ENCODE data around the gene NCKAP5.
"Not testable (repeated sequence)": the region's sequence is repeated elsewhere in the genome, so short reads cannot be mapped to it uniquely, and the experiment has no call there.

The NCKAP5 gene

DNA sequence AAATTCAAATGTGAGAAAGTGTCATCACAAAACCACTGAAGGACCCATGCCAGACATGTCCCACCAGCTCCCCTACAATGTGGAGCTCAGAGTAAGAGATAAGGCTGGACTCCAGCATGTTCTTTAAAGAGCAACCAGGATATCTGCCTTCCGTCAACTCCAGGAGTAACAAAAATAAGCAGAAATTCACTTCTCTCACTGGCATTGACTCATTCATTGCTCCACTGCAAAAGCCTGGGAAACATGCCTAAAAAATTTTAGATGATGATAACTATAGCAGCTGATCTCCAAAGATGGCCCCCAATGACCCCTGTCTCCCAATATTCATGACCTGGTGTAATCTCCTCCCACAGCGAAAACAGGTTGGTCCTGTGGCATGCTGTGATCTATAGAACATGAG lies 314.5 kb downstream of the NCKAP5 start:
- no peak for DNase-seq

- DNase-seq, result no peak
Observed at GRCh38 chr2:133252780-133253355, 315.4 kb downstream of the NCKAP5 start.

DNA sequence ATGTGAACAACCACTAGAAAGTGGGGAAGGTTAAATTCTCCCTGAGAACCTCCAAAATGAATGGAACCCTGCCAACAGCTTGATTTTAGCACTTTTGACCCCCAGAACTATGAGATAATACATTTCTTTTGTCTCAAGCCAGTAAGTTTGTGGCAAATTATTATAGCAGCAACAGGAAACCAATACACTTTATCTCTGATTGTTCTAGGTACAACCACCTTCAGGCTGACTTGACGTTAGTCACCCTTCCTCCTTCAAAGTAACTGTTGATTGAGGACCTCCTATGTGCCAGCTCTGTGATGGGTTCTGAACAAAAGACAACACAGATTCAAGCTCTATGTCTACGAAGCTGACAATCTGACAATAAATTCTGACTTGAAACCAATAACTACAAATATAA lies 318.9 kb downstream of the NCKAP5 start:
- no peak for DNase-seq

DNA sequence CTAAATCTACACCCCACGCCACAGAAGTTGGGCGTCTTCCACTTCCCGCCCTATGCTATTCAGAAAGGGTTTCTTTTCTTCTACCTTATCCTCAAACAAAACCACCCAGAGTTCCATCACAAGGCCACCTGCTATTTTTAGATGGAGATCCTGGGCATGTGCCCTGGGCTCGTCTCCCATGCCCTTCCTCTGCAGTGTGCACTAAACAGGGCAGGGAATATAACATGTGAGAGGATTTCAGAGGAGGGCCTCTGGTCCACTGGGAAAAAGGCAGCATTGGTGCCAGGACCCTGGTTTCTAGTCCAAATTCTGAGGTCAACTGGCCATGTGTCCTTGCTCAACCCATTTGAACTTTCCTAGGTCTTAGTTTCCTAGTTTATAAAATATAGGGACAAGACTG lies 320.0 kb downstream of the NCKAP5 start:
- no peak for DNase-seq

GRCh38 chr2:133247631-133248030 lies 320.6 kb downstream of the NCKAP5 start:
- no peak for DNase-seq

- DNase-seq, result no peak
Observed at GRCh38 chr2:133241224-133241571, 327.1 kb downstream of the NCKAP5 start.

- DNase-seq, result no peak
Observed at GRCh38 chr2:133240491-133241223, 327.6 kb downstream of the NCKAP5 start.

GRCh38 chr2:133235968-133236367 lies 332.3 kb downstream of the NCKAP5 start:
- no peak for DNase-seq

DNA sequence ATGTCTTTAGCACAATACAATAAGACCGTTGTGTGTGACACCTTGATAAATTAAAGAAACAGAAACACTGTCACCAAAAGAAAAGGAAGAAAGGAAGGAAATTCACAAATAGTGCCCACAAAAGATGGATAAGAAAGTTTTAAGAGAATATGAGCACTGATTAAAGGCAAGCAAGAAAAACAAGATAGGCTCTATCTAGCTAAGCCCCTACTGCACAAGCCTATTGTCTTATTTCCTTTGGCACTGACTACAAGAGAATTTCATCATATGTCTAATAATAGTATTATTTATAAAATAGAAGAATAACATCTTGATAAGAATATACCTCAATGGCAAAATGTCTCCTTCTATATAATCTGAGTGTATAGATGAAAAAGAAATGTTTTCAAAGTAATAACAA lies 335.7 kb downstream of the NCKAP5 start:
- DNase-seq, result no peak

DNA sequence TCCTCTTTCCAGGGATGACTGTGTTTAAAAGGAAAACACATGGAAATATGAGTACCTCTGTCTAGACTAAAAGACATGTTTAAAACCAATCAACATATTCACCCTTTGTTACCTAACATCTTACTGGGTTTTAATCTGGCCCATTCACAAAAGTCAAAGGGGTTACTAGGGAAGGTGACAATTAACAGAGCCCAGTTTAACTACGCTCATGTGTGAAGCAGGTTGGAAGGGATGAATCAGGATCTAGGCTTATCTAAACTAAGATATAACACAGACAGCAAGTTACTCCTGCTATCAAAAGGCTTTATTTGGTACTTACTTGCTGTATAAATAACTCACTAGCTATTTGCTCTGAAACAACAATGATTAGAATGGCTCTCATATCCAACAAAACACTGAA lies 337.0 kb downstream of the NCKAP5 start:
- no peak for DNase-seq

GRCh38 chr2:133229974-133230373 lies 338.3 kb downstream of the NCKAP5 start:
- DNase-seq, result no peak

DNA sequence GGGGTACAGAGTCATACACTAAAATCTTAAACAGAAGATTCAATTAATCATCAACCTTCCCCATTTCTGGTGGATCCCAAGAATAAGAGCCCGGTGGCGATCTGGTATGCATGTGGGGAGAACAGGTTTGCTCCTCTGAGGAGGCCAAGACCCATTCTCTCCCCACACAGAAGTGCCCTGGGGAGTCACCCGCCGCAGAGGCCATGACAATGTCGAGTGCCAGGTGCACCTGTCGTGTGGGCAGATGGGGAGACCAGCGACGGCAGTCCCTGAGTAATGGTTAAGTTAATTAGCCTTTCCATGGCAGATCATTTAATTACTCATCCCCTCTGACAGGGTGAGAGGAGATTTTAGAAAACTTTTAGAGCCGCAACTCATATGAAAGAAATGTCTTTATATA lies 345.0 kb downstream of the NCKAP5 start:
- DNase-seq, result no peak

DNA sequence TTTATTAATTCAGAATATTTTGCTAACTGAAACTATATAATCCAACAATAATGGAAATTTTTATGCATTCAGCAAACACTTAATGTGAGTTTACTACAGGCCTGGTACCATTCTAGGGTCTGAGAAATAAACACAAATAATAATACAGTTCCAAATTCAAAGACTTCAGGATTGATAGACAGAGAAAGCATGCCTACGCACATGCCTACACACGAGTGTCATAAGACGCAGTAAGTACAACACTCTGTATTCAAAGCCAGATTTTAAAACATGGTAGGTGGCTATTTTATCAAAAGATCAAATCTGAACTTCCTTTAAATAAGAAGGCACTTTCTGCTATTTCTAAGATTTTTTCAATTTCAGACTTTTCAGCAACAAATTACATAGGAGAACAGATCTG lies 346.9 kb downstream of the NCKAP5 start:
- DNase-seq, result no peak

- no peak for DNase-seq
Observed at GRCh38 chr2:133218204-133218603, 350.1 kb downstream of the NCKAP5 start.

DNA sequence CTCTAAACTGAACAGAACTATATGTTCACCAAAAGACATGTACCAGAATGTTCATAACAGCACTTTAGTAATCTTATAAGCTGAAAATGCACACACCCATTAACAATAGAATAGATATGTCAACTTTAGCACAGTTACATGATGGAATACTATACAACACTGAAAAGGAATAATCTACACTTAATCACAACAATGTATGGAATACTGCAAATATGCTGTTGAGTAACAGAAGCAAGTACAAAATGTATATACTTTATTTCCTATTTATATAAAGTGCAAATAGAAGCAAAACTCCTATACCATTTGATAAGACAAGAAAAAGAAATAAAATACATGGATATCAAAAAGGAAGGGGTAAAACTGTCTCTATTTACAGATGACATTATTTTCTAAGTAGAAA lies 352.8 kb downstream of the NCKAP5 start:
- no peak for DNase-seq

- DNase-seq, result no peak
Observed at GRCh38 chr2:133213651-133214050, 354.6 kb downstream of the NCKAP5 start.

DNA sequence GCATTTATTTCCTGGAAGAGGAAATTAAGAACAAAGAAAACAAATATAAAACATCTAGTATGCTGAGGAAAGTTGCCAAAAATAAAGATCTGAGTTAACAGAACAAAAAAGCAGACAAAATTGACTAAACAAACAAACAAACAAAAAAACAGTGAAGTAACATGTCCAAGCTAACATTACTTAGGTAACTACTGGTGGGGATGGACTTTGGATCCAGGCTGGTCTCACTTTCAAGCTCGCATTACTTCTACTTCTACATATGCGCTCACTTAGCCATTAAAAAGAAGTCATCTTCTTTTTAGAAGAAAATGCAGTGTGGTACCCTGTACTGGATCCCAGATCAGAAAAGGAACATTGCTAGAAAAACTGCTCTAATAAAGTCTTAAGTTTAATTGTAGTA lies 358.9 kb downstream of the NCKAP5 start:
- DNase-seq, result no peak

- not testable (repeated sequence) for DNase-seq
Observed at GRCh38 chr2:133206666-133207065, 361.6 kb downstream of the NCKAP5 start.

GRCh38 chr2:133204421-133204820 lies 363.8 kb downstream of the NCKAP5 start:
- no peak for DNase-seq

GRCh38 chr2:133200684-133201421 lies 367.4 kb downstream of the NCKAP5 start:
- DNase-seq, result no peak

DNA sequence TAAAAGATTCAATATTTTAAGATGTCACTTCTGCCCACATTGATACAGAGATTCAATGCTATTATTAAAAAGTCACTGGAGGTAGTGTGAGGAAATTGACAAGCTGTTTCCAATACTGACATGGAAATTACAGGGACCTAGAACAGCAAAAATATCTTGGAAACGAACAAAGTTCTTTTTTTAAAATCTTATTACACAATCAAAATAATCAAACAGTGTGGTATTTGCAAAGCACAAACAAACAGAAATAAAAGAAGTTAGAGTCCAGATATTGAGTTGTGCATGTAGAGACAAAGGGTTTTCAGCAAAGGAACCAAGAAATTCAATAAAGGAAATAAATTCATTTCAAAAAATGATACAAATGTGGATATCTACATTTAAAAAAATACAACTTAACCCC lies 369.6 kb downstream of the NCKAP5 start:
- no peak for DNase-seq

DNA sequence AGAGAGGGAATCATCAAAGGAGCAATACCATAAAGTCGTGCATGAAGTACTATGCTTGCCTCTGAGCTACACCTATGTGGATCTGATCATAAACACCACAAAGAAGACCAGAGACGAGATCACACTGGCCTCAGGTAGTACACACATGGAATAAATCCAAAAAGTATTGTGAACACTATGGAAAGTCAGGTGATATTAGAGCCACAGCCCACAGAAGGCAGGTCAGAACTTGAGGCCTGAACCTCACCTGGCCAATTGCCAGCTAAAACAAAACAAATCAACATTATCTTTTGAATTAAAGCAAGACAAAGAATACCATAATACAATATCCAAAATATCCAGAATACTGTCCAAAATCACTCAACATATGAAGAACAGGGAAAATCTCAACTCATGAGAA lies 371.1 kb downstream of the NCKAP5 start:
- no peak for DNase-seq

- no peak for DNase-seq
Observed at GRCh38 chr2:133194777-133195335, 373.4 kb downstream of the NCKAP5 start.

DNA sequence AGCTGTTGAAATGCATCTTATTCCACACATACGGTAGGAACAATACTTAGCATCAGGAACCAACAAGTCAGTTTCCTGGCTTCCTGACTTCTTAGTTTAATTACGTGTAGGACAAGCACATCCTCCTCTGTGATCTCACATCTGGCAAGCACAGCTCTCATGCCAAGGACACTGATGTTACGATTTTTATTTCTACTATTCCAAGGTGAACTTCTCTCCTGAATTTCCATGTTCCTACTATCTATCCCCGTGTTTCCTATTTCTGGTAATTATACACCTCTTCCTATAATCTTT lies 374.0 kb downstream of the NCKAP5 start:
- DNase-seq, result no peak
